GM19463 (cell line): ENCODE data around the gene SLC22A1.
A peak's percentile ranks its signal among the peaks of the same experiment; 100 is the strongest.

Experiments used
- ATAC-seq: cut with Tn5 transposase; IDR thresholded peaks from one replicate; pipeline ENCODE4 v1.9.1; 2021; ENCODE audit warnings: mild to moderate bottlenecking, moderate library complexity; ENCODE audit not compliant: unreplicated experiment

Gene SLC22A1

DNA sequence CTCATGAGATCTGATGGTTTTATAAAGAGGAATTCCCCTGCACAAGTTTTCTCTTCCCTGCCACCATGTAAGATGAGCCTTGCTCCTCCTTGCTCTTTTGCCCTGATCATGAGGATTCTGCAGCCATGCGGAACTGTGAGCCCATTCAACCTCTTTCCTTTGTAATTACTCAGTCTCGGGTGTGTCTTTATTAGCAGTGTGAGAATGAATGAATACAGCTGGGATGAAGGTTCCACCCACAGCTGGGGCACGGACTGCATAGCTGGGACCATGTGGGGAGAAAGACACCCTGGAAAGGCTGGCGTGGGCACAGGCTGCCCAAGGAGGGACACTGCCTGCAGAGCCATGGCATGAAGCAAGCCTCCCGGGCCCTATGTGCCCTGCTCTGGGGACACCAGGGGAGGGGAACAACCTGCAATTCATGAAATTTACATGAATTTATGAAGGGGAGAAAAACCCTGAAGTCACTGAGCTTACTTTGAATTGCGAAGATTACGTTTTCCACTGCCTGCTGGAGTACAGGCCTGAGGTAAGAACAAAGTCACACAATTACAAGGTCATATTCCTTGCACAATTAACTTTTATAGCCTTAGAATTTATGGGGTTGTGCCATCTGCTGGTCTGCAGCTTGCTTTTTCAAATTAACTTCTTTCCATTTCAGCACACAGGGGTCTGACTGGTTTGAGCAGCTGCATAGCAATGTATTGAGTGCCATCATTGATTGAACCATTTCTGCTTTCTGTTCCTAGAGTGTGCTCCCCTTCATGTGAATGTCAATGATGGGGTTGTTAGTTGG lies 46.2 kb downstream of the SLC22A1 start:
- no peak for ATAC-seq

DNA sequence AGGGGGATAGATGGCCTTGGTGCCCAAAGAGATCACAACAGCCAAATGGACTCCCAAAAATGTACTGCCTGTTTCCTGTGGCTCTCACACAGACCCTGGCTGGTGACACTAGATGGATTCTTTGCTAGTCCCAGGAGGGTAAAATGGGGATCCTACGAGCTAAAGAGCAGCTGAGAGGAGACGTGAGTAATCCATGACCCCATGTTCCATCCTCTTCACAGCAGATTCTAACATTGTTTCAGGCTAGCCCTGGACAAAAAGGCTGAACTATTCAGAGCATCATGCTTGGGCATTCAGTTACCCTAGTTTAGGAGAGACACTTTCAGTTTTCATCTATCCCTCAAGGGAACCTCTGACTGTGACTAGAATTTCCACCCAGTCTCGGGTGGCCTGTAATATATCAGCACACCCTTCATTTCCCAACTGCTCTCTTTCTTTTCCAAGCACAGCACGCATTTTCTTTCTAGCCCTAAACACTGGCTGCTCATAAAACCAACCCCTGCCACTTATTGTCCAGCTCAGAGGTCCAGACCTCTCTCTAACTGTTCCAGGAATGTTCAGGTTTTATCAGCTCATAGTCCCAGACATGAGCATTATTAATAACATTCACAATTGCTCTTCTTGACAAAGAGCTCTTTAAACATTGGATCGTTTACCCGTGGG lies 48.5 kb downstream of the SLC22A1 start:
- no peak for ATAC-seq

DNA sequence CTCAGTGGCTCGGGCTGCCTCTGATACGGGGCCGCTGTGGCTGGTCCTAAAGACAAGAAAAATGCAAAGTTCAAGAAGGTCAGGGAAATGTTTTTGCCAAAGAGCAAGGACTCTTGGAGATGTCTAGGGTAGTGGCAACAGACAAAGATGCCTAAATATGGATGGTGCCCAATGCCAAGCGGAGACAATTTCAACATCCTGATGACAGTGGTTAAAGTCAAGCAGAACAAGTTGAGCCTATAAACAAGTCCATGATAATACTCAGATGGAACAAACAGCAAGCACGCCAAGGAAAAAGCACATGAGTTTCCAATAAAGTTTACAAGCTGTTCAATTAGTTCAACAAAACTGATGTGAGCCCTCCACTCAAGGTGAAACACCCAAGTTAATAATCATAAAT lies 51.1 kb downstream of the SLC22A1 start:
- ATAC-seq, result no peak

DNA sequence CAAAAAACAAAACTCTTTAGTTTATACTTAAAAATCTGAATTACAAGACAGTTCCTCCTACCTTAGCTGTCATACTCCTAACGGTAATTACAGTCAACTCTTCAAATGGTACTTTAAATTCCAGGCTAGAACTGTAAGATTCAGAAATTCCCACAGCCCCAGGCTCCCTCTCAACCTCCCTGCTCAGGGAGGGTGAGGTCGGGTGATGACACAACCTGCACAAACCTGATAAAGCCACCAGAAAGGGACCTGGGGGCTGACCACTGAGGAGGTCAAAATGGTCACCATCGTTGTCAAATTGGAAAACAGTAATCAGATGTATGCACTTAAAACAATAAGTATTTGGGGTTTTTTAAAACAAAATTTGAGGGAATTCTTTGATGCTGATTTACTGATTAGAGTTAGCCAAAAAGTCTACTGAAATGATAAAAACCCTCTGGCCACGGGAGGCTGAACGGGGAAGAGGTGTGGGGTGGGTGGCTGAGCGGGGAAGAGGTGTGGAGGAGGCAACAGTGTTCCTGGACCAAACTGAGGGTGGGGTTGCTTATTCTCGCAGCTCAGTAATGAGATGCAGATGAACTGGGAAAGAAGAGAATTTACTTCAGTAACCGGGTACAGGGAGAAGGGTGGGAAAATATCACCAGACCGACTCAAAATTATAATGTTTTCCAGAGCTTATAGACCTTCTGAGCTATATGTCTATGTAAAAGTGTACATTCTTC lies 52.4 kb downstream of the SLC22A1 start:
- no peak for ATAC-seq

DNA sequence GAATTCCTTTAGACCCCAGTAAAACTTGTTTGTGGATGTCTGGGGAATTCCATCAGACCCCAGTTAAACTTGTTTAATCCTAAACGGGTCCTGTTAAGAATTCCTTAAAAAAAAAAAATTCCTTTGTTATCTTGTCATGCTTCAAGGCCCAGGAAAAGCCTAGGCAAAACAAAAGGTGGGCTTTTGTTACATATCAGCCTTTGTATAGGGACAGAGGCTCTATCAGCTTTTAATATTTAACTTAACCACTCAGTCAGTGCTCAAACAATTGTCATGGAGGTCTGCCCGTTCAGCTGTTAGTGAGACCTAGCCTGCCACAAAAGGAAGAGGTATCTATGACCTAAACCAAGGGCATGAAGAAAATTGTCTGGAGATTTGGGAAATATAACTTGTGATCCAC lies 53.1 kb downstream of the SLC22A1 start:
- no peak for ATAC-seq

DNA sequence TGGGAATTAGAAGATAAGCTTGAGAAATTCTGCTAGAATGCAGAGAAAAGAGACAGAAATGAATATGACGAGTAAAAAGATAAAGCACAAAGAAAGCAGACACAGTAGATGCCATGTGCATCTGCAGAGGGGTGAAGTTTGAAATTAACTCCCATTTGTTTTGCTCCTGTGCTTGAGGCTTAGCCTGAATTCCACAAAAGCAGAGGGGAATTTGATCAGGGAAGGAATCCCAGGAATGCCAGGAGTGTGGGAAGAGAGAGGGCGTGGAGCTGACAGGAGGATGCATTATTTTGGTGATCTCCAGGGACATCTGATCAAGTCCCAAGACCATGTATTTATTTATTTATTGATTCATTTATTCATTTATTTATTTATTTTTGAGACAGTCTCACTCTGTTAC lies 55.6 kb downstream of the SLC22A1 start:
- no peak for ATAC-seq

DNA sequence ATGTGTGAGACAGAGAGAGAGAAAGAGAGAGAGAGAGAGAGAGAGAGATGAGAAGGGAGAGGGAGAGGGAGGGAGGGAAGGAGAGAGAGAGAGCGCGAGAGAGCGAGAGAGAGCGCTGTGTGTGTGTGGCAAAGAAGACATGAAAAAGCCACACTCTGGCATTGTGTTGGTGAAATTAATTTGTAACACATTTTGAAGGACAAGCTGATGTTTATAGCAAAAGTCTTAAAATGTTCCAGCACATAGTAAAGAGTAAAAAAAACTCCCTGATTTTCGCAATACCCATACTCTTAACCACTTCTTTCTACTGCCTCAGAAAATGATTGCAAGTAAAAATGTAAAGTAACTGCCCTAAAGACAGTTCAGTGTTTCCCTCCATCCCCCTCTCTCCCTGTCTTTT lies 56.7 kb downstream of the SLC22A1 start:
- no peak for ATAC-seq

DNA sequence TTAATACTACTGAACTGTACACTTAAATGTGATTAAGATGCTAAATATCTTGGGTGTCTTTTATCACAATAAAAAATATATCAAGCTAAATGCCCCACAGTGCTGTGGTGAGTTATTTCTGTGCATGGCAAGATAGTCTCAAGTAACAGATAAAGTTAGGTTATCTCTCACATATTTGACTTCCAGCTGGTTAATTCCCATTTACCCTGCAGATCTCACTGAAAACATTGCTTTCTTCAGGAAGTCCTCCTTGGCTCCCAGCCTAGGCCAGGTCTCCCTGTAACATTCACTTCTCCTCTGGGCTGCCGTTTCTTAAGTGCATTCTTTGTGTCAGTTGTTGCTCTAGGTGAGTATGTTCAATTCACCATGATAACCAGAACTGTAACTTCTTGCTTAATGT lies 59.1 kb downstream of the SLC22A1 start:
- ATAC-seq, result no peak

DNA sequence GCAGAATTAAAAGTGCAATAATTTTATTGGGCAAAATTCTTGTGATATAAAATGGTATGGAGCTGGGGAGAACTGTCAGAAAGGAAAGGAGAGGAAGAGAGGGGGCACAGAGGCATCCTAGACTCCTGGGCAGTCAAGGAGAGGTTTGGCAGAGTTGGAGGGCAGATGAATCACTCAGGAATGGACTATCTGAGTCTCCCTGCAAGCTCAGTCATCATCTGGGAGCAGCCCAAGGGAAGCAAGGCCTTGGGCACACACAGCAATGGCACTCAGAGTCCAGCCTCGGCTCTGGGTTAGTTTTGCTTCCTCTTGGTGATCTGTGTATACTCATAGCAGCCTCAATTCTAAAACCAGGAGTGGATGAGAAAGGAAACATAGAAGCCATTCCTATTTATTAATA lies 67.2 kb downstream of the SLC22A1 start:
- ATAC-seq, result no peak

DNA sequence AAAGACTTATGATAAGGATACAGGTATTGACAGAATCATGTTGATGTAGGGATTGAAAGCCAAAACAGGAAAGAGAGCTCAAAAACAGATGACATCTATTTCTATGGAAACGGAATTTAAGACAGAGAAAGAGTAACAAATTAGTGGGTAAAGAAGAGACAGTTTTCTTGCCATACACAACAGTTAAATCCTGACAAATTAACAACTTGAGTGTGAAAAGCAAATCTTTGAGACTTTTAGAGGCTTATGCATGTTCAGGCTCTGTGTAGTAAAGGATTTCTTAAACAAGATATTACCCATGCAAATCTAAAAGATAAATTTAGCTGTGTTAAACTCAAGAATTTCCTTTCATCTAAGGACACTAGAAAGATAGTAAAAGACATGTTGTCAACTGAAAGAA lies 68.5 kb downstream of the SLC22A1 start:
- no peak for ATAC-seq

DNA sequence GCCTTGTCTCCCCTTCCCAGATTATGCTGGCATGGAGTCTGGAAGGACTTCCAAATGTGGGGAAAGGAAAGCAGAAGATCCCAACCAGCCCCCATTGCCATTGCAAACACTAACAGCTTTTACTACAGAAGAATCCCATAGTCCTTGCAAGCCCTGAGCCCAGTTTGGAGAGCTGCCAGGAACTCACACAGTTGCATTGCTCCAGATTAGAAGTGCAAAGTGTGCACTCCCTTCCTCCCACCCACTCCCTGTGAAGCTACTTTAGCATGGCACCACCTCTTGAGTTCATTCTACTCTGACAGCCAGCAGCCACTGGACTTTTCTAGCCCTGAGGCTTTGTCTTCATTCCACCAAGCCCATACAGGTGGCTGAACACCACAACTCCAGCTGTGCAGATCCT lies 69.4 kb downstream of the SLC22A1 start:
- no peak for ATAC-seq

DNA sequence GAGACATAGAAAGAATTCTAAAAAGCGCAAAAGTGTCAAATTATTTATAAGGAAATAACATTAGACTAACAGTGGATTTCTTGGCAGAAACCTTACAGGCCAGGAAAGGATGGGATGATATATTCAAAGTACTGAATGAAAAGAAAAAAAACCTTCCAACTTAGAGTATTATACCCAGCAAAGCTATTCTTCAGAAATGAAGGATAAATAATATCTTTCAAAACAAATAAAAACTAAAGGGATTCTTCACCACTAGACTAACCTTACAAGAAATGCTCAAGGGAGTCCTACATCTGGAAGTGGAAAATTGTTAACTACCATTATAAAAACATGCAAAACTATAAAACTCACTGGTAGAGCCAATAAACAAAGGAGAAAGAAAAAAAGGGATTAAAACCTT lies 71.2 kb downstream of the SLC22A1 start:
- no peak for ATAC-seq

DNA sequence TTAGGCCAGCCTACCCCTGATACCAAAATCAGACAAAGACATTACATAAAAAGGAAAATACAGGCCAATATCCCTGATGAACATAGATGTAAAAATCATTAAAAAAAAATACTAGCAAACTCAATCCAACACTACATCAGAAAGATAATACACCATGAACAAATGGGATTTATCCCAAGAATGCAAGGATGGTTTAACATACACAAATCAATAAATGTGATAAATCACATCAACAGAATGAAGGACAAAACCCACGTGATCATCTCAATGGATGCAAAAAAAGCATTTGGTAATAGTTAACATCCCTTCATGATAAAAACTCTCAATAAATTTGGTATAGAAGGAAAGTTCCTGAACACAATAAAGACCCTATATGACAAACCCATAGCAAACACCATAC lies 73.2 kb downstream of the SLC22A1 start:
- ATAC-seq, result no peak

DNA sequence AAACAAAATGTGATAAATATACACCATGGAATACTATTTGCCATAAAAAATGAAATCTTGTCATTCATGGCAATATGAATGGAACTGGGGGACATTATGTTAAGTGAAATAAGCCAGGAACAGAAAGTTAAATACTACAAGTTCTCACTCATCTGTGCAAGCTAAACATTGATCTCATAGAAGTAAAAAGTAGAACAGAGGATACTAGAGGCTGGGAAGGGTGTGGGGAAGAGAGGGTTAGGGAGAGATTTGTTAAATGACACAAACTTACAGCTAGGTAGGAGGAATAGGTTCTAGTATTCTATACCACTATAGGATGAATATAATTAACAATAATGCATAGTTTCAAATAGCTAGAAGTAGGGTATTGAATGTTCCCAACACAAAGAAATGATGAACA lies 76.0 kb downstream of the SLC22A1 start:
- ATAC-seq, result no peak

DNA sequence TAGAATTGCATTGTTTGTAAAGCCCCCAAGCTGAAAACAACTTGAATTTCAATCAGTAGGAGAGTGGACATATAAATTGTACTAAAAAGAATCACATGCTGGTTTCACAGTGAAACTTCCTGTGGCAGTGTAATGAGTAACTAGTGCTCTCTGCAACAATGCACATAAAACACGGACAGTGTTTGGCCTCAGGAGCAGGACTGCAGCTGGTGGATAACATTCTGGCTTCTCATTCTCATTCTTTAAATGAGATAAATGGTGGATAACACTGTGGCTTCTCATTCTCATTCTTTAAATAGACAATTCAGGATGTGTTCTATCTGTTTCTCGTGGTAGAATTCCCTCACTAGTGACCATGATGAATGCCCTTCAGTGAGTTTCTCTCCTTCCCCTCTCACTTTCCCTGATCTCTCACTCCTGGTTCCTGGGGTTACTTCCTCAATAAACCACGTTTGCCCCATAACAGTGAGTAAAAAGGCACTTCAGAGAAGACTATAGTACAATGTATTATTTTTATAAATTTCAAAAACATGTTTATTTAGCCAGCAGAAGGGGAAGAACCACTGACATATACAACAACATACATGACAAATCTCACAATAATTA lies 77.1 kb downstream of the SLC22A1 start:
- peak; percentile 94 for ATAC-seq

DNA sequence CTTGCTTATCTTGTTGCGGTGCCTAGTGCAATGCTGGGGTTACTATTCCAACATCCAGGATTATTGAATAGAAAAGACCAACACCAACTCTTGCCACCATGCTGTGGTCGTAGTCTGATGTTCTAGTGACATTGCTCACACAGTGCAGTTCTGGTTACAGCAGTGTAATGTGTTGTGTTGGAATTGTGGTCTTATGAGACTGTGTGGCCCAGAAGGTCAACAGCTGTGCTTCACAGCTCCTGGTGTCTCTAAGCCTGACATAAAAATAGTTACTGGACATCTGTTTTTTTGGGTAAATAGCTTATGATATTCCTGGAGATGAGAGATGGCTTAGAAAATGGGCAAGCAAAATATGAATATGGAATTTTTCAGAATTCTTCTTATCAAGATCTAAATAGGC lies 79.4 kb downstream of the SLC22A1 start:
- ATAC-seq, result no peak

DNA sequence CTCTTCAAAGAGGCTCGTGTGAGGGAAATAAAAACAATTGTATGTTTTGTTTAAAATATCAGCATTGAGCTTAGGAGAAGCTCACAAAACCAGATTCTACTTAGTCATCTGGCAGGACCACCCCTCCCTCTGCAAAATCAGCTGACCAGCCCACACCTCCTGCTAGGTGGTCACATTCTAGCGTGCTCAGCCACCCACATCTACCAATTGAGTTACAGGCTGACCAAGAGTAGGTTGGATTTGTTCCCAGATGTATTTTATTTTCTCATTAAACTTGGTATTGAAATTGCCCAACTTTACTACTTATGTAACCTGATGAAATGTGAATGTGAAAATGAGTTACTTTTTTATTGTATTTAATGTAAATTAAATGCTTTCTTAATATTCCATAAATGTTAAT lies 80.8 kb downstream of the SLC22A1 start:
- ATAC-seq, result no peak

DNA sequence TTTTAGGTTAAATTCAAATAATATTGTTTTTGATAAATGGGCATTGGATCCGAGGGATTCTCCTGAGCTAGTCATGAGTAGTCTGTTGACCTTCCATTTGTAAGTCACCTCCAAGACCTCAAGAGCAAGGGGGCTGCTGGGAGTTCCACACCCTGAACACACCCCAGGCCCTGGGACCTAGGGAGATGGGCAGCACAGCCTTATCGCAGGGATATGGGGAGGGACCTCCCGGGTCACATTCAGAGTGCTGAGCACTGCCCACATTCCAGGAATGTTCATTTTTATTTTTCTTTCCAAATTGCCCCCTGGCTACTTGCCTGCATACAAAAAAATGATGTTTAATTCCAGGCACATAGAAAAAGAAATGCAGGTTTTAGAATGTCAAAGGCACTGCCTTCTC lies 81.5 kb downstream of the SLC22A1 start:
- ATAC-seq, result no peak

DNA sequence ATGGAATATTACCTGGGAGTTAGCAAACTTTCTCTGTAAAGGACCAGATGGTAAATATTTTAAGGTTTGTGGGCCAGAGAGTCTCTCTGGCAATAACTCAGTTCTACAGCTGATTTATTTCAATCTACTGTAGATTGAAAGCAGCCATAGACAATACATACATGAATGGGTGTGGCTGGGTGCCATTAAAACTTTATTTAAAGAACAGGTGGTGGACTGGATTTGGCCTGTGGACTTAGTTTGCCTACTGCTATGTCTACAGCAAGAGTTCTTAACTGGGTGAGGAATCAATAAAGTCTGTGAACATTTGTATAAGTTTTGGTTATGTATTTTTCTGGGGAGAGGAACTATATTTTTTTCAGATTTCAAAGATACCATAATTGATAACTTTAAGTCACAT lies 81.9 kb downstream of the SLC22A1 start:
- ATAC-seq, result no peak

DNA sequence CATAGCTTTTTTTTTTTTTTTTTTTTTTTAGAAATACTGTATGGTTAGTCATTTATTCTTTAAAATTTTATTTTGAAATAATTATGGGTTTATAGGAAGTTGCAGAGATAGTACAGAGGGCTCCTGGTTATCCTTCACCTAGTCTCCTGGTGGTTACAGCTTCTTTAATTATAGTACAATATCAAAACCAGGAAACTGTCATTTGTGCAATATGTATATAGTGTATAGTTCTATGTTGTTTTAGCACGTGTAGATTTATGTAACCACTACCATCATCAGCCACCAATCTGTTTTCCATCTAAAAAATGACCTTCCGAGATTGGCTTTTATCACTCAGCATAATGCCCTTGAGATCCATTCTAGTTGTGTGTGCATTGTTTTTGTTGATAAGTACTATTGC lies 82.3 kb downstream of the SLC22A1 start:
- ATAC-seq, result no peak

DNA sequence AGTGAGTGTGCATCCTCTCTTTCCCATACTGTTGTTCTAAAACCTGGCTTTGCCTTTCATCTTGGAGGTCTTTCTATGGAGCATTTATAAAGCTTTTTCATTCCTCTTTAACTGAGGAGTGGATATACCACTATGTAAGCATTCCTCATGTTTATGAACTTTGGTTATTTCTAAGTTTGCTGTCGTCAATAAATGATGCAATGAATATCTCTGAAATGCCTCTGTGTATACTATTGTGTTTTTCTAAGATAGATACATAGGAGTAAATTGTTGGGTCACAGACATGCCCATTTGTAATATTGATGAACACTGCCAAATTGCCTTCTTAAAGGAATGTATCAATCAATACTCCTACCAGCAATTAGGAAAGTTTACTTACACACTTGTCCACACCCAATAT lies 83.1 kb downstream of the SLC22A1 start:
- no peak for ATAC-seq

DNA sequence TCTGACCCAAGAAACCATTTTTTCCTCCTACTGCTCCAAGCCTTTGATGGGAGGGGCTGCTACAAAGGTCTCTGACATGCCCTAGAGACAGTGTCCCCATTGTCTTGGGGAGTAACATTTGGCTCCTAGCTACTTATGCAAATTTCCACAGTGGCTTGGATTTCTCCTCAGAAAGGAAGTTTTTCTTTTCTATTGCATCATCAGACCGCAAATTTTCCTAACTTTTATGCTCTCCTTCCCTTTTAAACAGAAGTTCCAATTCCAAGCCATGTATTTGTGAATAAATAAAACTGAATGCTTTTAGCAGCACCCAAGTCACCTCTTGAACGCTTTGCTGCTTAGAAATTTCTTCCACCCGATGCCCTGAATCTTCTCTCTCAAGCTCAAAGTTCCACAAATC lies 86.0 kb downstream of the SLC22A1 start:
- no peak for ATAC-seq
